CD4-positive, alpha-beta T cell (primary cell): ENCODE measurements around the gene CLSTN2. TPM values are rescaled to one million over a fixed set of nuclear protein-coding genes. Genes with fewer than 3 reads are reported as not detected.

ENCODE experiments used
- ATAC-seq: fragments of 200-7000 bp; cut with Tn5 transposase; one replicate; pipeline ENCODE4 v1.10.0; 2022; ENCODE audit warnings: mild to moderate bottlenecking; ENCODE audit not compliant: poor library complexity
- CTCF ChIA-PET: fragments of 350-600 bp; sonication (Branson Sonifier 250); formaldehyde crosslinking; loops from one replicate; lab custom pipeline; 2021; ENCODE audit warnings: antibody characterized with exemption, inconsistent platforms; lab: Charles Lee
- POLR2A ChIA-PET: fragments of 350-600 bp; sonication (Branson Sonifier 250); formaldehyde crosslinking; loops from one replicate; lab custom pipeline; 2021; ENCODE audit warnings: antibody characterized with exemption, inconsistent platforms; lab: Charles Lee
- DNase-seq, 14 experiments: peaks; one replicate each; pipeline ENCODE4 v3.0.0-alpha.2; 2013 to 2020; ENCODE audit warnings: mixed read lengths in 2 of 14
- H3K27ac ChIP-seq, 2 donors: one replicate each; pipeline versions ENCODE4 v1.5.1 to v1.7.0; 2013; ENCODE audit warnings: low read length in 2 of 2, low read depth in 1 of 2, mild to moderate bottlenecking in 1 of 2
- H3K27me3 ChIP-seq, 2 experiments: 1 replicate in 1 of 2; 2 replicates in 1 of 2; pipeline versions ENCODE4 v1.6.1 to v1.7.0; 2013; ENCODE audit warnings: low read length in 2 of 2, control low read depth in 1 of 2, mild to moderate bottlenecking in 1 of 2, moderate library complexity in 1 of 2; ENCODE audit not compliant: insufficient read depth in 2 of 2, control insufficient read depth in 1 of 2
- H3K36me3 ChIP-seq: one replicate; pipeline ENCODE4 v1.6.1; 2013; ENCODE audit warnings: low read length, control low read depth; ENCODE audit not compliant: insufficient read depth
- H3K4me1 ChIP-seq: one replicate; pipeline ENCODE4 v1.6.1; 2013; ENCODE audit warnings: low read length, control low read depth; ENCODE audit not compliant: insufficient read depth
- H3K4me3 ChIP-seq: one replicate; pipeline ENCODE4 v1.5.1; 2013; ENCODE audit warnings: mild to moderate bottlenecking, low read length, moderate library complexity
- H3K9me3 ChIP-seq, 2 experiments: 1 replicate in 1 of 2; 2 replicates in 1 of 2; pipeline versions ENCODE4 v1.6.1 to v1.7.0; 2013; ENCODE audit warnings: low read length in 2 of 2, mild to moderate bottlenecking in 2 of 2, control low read depth in 1 of 2, moderate library complexity in 1 of 2; ENCODE audit not compliant: control insufficient read depth in 1 of 2, insufficient read depth in 1 of 2
- H3K27ac Mint-ChIP-seq: one replicate; pipeline ENCODE4 v1.8.0; 2020; ENCODE audit warnings: mixed read lengths
- H3K27me3 Mint-ChIP-seq: one replicate; pipeline ENCODE4 v1.8.0; 2021; ENCODE audit warnings: mixed read lengths
- H3K36me3 Mint-ChIP-seq: one replicate; pipeline ENCODE4 v1.8.0; 2021; ENCODE audit warnings: low read depth, mixed read lengths
- H3K4me1 Mint-ChIP-seq: one replicate; pipeline ENCODE4 v1.8.0; 2021; ENCODE audit warnings: low read depth, mixed read lengths
- H3K4me3 Mint-ChIP-seq: one replicate; pipeline ENCODE4 v1.8.0; 2020; ENCODE audit warnings: mild to moderate bottlenecking, mixed read lengths
- H3K9me3 Mint-ChIP-seq: one replicate; pipeline ENCODE4 v1.8.0; 2020; ENCODE audit warnings: mixed read lengths
- CTCF ChIP-seq: fragments of 200-600 bp; IDR thresholded peaks from one replicate; pipeline ENCODE4 v1.8.0; 2022; ENCODE audit warnings: antibody characterized with exemption, mild to moderate bottlenecking
- intact Hi-C, 2 experiments: fragments of 100-400 bp; cut with DNase I in 1 of 2; cut with micrococcal nuclease in 1 of 2; formaldehyde crosslinking; loops; one replicate each; pipeline versions ENCODE4 v1.15.1 to v1.9.0; 2023 to 2025; cut with DNase I, micrococcal nuclease
- total RNA-seq, 174 experiments: library from RNA in 2 of 174; stranded (reverse) in 2 of 174; gene quantifications; one replicate each; pipeline ENCODE4 v1.2.3 and lab custom pipeline; 2021 to 2026

Gene CLSTN2
- total RNA-seq, 2 experiments from 2014 or later, result not detected

- no peaks in the 10 kb centered on the region for H3K27me3 Mint-ChIP-seq
- intact Hi-C loops, result no loop called here
- peaks cover 0 to 8% of the 10 kb centered on the region in 2 experiments for H3K27me3 ChIP-seq
- no peaks in the 10 kb centered on the region for H3K4me1 ChIP-seq
- no peak overlapping the region for H3K27ac ChIP-seq
- H3K9me3 Mint-ChIP-seq, result peaks cover 2% of the 10 kb centered on the region
- H3K4me3 ChIP-seq, result no peak overlapping the region
- H3K36me3 Mint-ChIP-seq, result no peaks in the 10 kb centered on the region
- DNase-seq (no peak), ATAC-seq (no peak)
- CTCF ChIA-PET, result no interaction called here
- no peak overlapping the region for H3K27ac Mint-ChIP-seq
- POLR2A ChIA-PET, result no interaction called here
- H3K9me3 ChIP-seq, result peaks cover 0 to 13% of the 10 kb centered on the region in 2 experiments
- no peak overlapping the region for H3K4me3 Mint-ChIP-seq
- TF ChIP-seq CTCF, result no peak
- no peaks in the 10 kb centered on the region for H3K4me1 Mint-ChIP-seq
- H3K36me3 ChIP-seq, result no peaks in the 10 kb centered on the region
Measured at GRCh38 chr3:140470211-140470610, 535.2 kb downstream of the CLSTN2 start.

GRCh38 chr3:140470962-140471361 is 536.0 kb downstream of the CLSTN2 start:
- ChIA-PET CTCF (no interaction called here), POLR2A (no interaction called here)
- no peak for ATAC-seq
- Histone ChIP-seq H3K27me3 (peaks cover 0 to 8% of the 10 kb centered on the region in 2 experiments), H3K9me3 (peaks cover 0 to 13% of the 10 kb centered on the region in 2 experiments), H3K4me1 (no peaks in the 10 kb centered on the region), H3K27ac (no peak overlapping the region), H3K36me3 (no peaks in the 10 kb centered on the region), H3K4me3 (no peak overlapping the region)
- intact Hi-C loops, result no loop called here
- Mint-ChIP-seq H3K36me3 (no peaks in the 10 kb centered on the region), H3K9me3 (peaks cover 2% of the 10 kb centered on the region), H3K4me3 (no peak overlapping the region), H3K4me1 (no peaks in the 10 kb centered on the region), H3K27ac (no peak overlapping the region), H3K27me3 (no peaks in the 10 kb centered on the region)
- no peak for DNase-seq
- TF ChIP-seq CTCF, result no peak

- H3K9me3 ChIP-seq, result peaks cover 0 to 13% of the 10 kb centered on the region in 2 experiments
- Mint-ChIP-seq H3K9me3 (peaks cover 4% of the 10 kb centered on the region), H3K4me1 (no peaks in the 10 kb centered on the region), H3K36me3 (no peaks in the 10 kb centered on the region), H3K27me3 (peaks cover 4% of the 10 kb centered on the region), H3K27ac (no peak overlapping the region), H3K4me3 (no peak overlapping the region)
- no peak for DNase-seq
- intact Hi-C loops, result no loop called here
- no peak overlapping the region for H3K4me3 ChIP-seq
- no peak for ATAC-seq
- H3K27me3 ChIP-seq, result peaks cover 0 to 7% of the 10 kb centered on the region in 2 experiments
- no peaks in the 10 kb centered on the region for H3K4me1 ChIP-seq
- no peak for TF ChIP-seq CTCF
- H3K36me3 ChIP-seq, result no peaks in the 10 kb centered on the region
- CTCF ChIA-PET, result no interaction called here
- H3K27ac ChIP-seq, result no peak overlapping the region
- POLR2A ChIA-PET, result no interaction called here
Measured at GRCh38 chr3:140472306-140473020, 537.5 kb downstream of the CLSTN2 start.
